Loucy (cell line): ENCODE results near the gene GDPGP1.

Source experiments
- EZH2phosphoT487 ChIP-seq: fragments of 200-600 bp; IDR thresholded peaks from 2 replicates; pipeline ENCODE4 v1.6.1; 2018; ENCODE audit warnings: antibody characterized with exemption, mild to moderate bottlenecking, moderate library complexity, borderline replicate concordance
- TF ChIP-seq, protein P1 (sequence below): fragments of 200-600 bp; sonication (generic); conservative IDR thresholded peaks from 2 replicates; pipeline ENCODE4 v1.5.1; 2014; ENCODE audit warnings: mild to moderate bottlenecking, antibody characterized with exemption, low read length

DNA sequence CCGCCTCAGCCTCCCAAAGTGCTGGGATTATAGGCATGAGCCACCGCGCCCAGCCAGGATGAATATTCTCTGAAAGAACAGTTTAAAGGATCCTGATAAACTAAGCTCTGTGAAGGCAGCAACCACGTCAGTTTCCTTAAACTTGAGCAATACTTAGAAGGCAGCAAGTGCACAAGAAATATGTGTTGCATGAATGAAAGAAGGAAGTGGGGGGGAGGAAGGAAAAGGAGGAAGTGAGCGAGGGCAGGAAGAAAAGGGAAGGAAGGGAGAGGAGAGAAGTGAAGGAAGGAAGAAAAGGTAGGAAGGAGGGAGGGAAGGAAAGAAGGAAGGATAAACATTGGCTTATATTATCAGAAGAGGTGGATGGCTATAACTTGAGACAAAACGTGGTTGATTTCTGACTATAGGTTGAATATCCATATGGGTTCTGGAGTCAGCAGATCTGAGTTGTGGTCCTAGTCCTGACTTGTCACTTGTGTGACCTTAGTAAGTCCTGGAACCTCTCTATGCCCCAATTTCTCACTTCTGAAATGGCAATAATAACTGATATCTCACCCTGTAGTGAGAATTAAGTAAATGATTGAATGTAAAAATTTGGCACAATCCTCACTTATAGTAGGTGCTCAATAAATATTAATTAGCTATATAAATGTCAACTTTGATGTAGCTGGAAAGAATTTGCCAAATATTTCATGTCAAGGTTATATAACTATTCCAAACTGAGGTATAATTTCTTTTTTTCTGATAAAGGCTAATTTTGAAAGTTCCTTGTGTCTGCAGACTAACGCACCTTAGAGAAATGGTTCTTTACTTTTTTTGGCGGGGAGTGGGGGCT is 44.9 kb upstream of the GDPGP1 start:
- TF ChIP-seq, protein P1, sequence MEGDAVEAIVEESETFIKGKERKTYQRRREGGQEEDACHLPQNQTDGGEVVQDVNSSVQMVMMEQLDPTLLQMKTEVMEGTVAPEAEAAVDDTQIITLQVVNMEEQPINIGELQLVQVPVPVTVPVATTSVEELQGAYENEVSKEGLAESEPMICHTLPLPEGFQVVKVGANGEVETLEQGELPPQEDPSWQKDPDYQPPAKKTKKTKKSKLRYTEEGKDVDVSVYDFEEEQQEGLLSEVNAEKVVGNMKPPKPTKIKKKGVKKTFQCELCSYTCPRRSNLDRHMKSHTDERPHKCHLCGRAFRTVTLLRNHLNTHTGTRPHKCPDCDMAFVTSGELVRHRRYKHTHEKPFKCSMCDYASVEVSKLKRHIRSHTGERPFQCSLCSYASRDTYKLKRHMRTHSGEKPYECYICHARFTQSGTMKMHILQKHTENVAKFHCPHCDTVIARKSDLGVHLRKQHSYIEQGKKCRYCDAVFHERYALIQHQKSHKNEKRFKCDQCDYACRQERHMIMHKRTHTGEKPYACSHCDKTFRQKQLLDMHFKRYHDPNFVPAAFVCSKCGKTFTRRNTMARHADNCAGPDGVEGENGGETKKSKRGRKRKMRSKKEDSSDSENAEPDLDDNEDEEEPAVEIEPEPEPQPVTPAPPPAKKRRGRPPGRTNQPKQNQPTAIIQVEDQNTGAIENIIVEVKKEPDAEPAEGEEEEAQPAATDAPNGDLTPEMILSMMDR, result no peak
- TF ChIP-seq EZH2phosphoT487, result no peak
